Osteoblast (primary cell): ENCODE measurements around the gene ARHGAP1. TPM values are rescaled to one million over a fixed set of nuclear protein-coding genes. Genes with fewer than 3 reads are reported as not detected.
A peak's percentile ranks its signal among the peaks of the same experiment; 100 is the strongest.

Experiments
- DNase-seq: peaks from one replicate; pipeline ENCODE4 v3.0.0; 2011; ENCODE audit warnings: low spot score, mixed read lengths; ENCODE audit not compliant: insufficient read length; ENCODE audit errors: missing footprints
- H2AFZ ChIP-seq: 2 replicates; pipeline ENCODE4 v1.6.0; 2011; ENCODE audit warnings: mild to moderate bottlenecking, low read length
- H3K27ac ChIP-seq: 2 replicates; pipeline ENCODE4 v1.5.1; 2011; ENCODE audit warnings: mild to moderate bottlenecking, low read depth, low read length, moderate library complexity
- H3K27me3 ChIP-seq: 2 replicates; pipeline ENCODE4 v1.6.0; 2012; ENCODE audit warnings: mild to moderate bottlenecking, control low read depth, inconsistent platforms, low read length, moderate library complexity; ENCODE audit not compliant: insufficient read depth
- H3K36me3 ChIP-seq: 2 replicates; pipeline ENCODE4 v1.5.1; 2011; ENCODE audit warnings: mild to moderate bottlenecking, low read length, control low read depth, moderate library complexity; ENCODE audit not compliant: insufficient read depth
- H3K4me1 ChIP-seq: 2 replicates; pipeline ENCODE4 v1.5.1; 2011; ENCODE audit warnings: mild to moderate bottlenecking, low read length, control low read depth, moderate library complexity; ENCODE audit not compliant: insufficient read depth
- H3K4me2 ChIP-seq: 2 replicates; pipeline ENCODE4 v1.6.0; 2011; ENCODE audit warnings: mild to moderate bottlenecking, low read length; ENCODE audit not compliant: insufficient read depth
- H3K4me3 ChIP-seq: fragments of 200-600 bp; sonication (generic); 3 replicates; pipeline ENCODE4 v1.5.1; 2012; ENCODE audit warnings: mild to moderate bottlenecking, low read length, inconsistent platforms; ENCODE audit not compliant: insufficient read depth
- H3K79me2 ChIP-seq: 2 replicates; pipeline ENCODE4 v1.6.0; 2012; ENCODE audit warnings: mild to moderate bottlenecking, low read length, control low read depth, inconsistent platforms; ENCODE audit not compliant: insufficient read depth
- H3K9me3 ChIP-seq: 2 replicates; pipeline ENCODE4 v1.5.1; 2011; ENCODE audit warnings: low read depth, low read length, control low read depth
- H4K20me1 ChIP-seq: 2 replicates; pipeline ENCODE4 v1.6.0; 2012; ENCODE audit warnings: mild to moderate bottlenecking, low read length, control low read depth; ENCODE audit not compliant: insufficient read depth
- CTCF ChIP-seq: IDR thresholded peaks from 2 replicates; pipeline ENCODE4 v1.5.1; 2011; ENCODE audit warnings: mild to moderate bottlenecking, low read depth, low read length, moderate library complexity; ENCODE audit errors: extremely low read depth
- total RNA-seq: library from RNA; depleted of rRNA; stranded (reverse); fragments of >200 nt; gene quantifications from 2 replicates; pipeline ENCODE4 v1.2.3, GENCODE V29; 2012

Gene ARHGAP1
- total RNA-seq, 1 donor: 88.3 TPM

GRCh38 chr11:46655631-46656030, 44.8 kb downstream of the ARHGAP1 start:
- no peak overlapping the region for H2AFZ ChIP-seq
- no peak for DNase-seq

GRCh38 chr11:46649180-46649738, 51.2 kb downstream of the ARHGAP1 start:
- Histone ChIP-seq H3K4me1 (peaks cover 20% of the 10 kb centered on the region), H3K79me2 (no peaks in the 10 kb centered on the region), H3K27ac (peak overlapping the region; percentile 88), H3K4me2 (peak overlapping the region; percentile 65), H2AFZ (peak overlapping the region; percentile 6), H3K27me3 (no peaks in the 10 kb centered on the region), H4K20me1 (no peaks in the 10 kb centered on the region), H3K4me3 (no peak overlapping the region), H3K36me3 (peaks cover 50% of the 10 kb centered on the region), H3K9me3 (no peaks in the 10 kb centered on the region)
- TF ChIP-seq CTCF: no peak
- peak; percentile 93 for DNase-seq

More at GRCh38 chr11:46655631-46656030, 44.8 kb downstream of the ARHGAP1 start:
- Histone ChIP-seq H3K4me2 (no peak overlapping the region), H4K20me1 (no peaks in the 10 kb centered on the region), H3K27ac (no peak overlapping the region), H3K9me3 (no peaks in the 10 kb centered on the region), H3K4me3 (no peak overlapping the region), H3K4me1 (peaks cover 14% of the 10 kb centered on the region), H3K36me3 (peaks cover 55% of the 10 kb centered on the region), H3K79me2 (no peaks in the 10 kb centered on the region), H3K27me3 (no peaks in the 10 kb centered on the region)
- no peak for TF ChIP-seq CTCF

DNA sequence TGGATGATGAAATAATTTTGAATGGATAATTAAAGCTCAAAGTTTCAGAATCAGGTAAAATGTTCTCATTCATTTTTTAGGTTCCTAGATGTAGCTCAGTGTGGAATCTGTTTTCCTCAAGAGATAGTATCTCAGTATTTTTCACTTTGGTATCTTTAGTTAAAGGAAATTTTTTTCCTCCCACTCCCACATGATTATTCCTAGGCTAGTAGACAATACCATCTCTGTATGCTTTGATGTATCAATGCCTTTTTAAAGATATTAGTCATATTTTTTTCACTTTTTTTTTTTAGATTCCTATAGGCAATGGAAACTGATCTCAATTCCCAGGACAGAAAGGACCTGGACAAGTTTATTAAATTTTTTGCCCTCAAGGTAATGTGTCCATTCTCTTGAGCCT, 56.4 kb downstream of the ARHGAP1 start:
- H2AFZ ChIP-seq: no peak overlapping the region
- peaks cover 22% of the 10 kb centered on the region for H3K36me3 ChIP-seq
- H4K20me1 ChIP-seq: peaks cover 3% of the 10 kb centered on the region
- peaks cover 8% of the 10 kb centered on the region for H3K4me1 ChIP-seq
- no peak for DNase-seq
- H3K9me3 ChIP-seq: no peaks in the 10 kb centered on the region
- H3K27me3 ChIP-seq: no peaks in the 10 kb centered on the region
- H3K4me2 ChIP-seq: no peak overlapping the region
- no peak for TF ChIP-seq CTCF
- no peak overlapping the region for H3K27ac ChIP-seq
- no peak overlapping the region for H3K4me3 ChIP-seq
- H3K79me2 ChIP-seq: peaks cover 4% of the 10 kb centered on the region

- Histone ChIP-seq H3K4me3 (no peak overlapping the region), H4K20me1 (peaks cover 3% of the 10 kb centered on the region), H3K27me3 (no peaks in the 10 kb centered on the region), H3K9me3 (no peaks in the 10 kb centered on the region), H2AFZ (no peak overlapping the region), H3K4me2 (no peak overlapping the region), H3K79me2 (peaks cover 4% of the 10 kb centered on the region), H3K27ac (no peak overlapping the region), H3K36me3 (peaks cover 22% of the 10 kb centered on the region), H3K4me1 (peaks cover 3% of the 10 kb centered on the region)
- DNase-seq: no peak
- no peak for TF ChIP-seq CTCF
Observed at GRCh38 chr11:46643531-46643930, 56.9 kb downstream of the ARHGAP1 start.
